ENCODE data around the gene TRIM29. TPM values are rescaled to one million over a fixed set of nuclear protein-coding genes. Genes with fewer than 3 reads are reported as not detected.

TRIM29 gene
- total RNA-seq, 6 experiments from 2014 or later: 1.1 to 2.1 (median 1.3) TPM; not detected in 2

DNA sequence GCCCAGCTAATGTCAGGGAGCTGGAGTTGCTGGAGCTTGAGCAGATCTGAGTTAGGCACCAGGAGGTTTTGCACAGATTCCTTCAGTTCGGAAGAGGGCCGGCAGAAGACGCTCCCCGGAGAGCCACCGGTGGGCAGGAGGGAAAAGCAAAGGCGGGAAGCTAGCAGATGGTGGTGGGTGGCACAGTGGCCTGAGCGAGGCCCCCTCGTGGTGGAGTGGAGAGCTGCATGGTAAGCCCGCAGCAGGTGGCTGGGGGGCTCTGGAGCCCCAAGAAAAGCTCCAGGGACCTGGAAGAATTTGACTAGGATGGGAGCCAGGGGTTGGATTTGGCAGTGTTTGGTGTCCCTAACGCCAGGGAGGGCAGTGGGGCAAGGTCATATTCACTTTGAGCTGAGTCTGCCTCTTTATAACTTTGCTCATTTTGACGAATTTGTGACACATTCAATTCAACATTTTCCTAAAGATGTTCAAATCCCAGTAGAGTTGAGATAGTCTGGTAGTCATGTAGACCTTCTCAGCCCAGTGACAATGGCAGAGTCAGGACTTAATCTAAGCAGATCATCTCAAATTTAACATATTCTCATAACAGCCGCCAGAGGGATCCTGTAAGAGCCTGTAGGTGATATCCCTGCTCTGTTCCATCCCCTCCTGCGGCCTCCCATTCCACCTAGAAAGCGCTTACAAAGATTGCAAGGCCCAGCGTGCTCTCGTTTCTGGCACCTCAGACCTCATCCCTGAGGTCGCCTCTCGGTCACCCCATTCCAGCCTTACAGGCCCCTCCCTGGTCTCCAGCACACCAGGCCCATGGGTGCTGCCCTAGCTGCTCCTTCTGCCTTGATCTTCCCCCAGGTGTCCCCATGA lies 57.9 kb downstream of the TRIM29 start:
- intact Hi-C loops (cut with DNase I): no loop called here
- no peak for TF ChIP-seq POLR2A (IDR thresholded peaks at IDR 0.05)
- TF ChIP-seq, protein P1, sequence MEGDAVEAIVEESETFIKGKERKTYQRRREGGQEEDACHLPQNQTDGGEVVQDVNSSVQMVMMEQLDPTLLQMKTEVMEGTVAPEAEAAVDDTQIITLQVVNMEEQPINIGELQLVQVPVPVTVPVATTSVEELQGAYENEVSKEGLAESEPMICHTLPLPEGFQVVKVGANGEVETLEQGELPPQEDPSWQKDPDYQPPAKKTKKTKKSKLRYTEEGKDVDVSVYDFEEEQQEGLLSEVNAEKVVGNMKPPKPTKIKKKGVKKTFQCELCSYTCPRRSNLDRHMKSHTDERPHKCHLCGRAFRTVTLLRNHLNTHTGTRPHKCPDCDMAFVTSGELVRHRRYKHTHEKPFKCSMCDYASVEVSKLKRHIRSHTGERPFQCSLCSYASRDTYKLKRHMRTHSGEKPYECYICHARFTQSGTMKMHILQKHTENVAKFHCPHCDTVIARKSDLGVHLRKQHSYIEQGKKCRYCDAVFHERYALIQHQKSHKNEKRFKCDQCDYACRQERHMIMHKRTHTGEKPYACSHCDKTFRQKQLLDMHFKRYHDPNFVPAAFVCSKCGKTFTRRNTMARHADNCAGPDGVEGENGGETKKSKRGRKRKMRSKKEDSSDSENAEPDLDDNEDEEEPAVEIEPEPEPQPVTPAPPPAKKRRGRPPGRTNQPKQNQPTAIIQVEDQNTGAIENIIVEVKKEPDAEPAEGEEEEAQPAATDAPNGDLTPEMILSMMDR (IDR thresholded peaks at IDR 0.05): peak; percentile 19 to 54 (median 46)
- Histone ChIP-seq H3K27ac (no peak overlapping the region), H3K4me3 (no peak overlapping the region), H3K4me1 (no peaks in the 10 kb centered on the region), H3K27me3 (no peaks in the 10 kb centered on the region), H3K36me3 (no peaks in the 10 kb centered on the region), H3K9me3 (no peaks in the 10 kb centered on the region)
- peak; percentile 37 to 65 (median 58) for ATAC-seq
- no peak for DNase-seq
- WGBS (ENCODE audit: insufficient coverage, low coverage, low lambda C conversion rate, missing lambda C conversion rate): 39% methylated on average over 10 of the region's 18 CpGs

DNA sequence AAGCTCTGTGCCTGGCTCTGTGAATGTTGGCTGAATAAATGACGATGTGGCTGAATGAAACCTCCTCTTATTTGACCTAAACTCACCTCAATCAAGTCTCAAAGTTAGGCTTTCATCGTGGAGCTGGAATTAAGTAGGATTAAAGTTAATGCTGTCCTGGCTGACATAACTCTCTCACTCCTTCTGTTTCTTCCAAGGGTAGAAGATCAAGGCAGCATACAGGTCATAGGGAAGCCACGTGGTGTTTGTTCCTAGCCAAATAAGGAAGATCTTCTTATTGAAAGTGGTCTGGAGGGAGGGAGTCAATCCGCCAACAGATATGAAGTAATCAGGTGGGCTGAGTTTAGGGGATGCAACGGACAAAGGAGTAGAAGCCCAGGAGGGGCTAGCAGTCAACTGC lies 59.5 kb downstream of the TRIM29 start:
- H3K27me3 ChIP-seq: no peaks in the 10 kb centered on the region
- H3K4me3 ChIP-seq: no peak overlapping the region
- no peak overlapping the region for H3K27ac ChIP-seq
- H3K9me3 ChIP-seq: no peaks in the 10 kb centered on the region
- WGBS (ENCODE audit: insufficient coverage, low coverage, low lambda C conversion rate, missing lambda C conversion rate): 27% methylated on average over 5 of the region's 5 CpGs
- ATAC-seq (no peak), DNase-seq (no peak)
- no peaks in the 10 kb centered on the region for H3K4me1 ChIP-seq
- no peak for TF ChIP-seq POLR2A (IDR thresholded peaks at IDR 0.05)
- TF ChIP-seq, protein P1 (IDR thresholded peaks at IDR 0.05): no peak
- intact Hi-C loops (cut with DNase I): no loop called here
- no peaks in the 10 kb centered on the region for H3K36me3 ChIP-seq

DNA sequence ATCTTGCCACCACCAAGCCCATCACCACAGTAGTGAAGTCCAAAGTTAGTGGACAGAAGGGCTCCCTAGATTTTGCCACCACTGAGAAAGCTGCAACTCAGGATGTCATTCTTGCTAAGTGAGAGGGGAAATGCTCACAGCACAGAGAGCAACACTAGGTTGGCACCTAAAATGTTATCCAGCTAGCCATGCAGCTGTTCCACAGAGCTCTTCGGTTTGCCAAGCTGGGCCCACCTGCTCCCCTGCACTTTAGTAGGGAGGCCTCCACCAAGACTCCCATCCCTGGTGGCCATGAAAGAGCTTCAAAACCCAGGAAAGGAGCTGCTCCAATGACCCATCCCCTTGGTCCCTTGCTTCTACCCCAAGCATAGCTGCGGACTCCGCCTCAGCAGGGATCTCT lies 63.8 kb downstream of the TRIM29 start:
- intact Hi-C loops (cut with DNase I): no loop called here
- no peak overlapping the region for H3K4me3 ChIP-seq
- ATAC-seq (no peak), DNase-seq (no peak)
- H3K4me1 ChIP-seq: no peaks in the 10 kb centered on the region
- 100% methylated on average over 1 of the region's 3 CpGs for WGBS (ENCODE audit: insufficient coverage, low coverage, low lambda C conversion rate, missing lambda C conversion rate)
- no peaks in the 10 kb centered on the region for H3K9me3 ChIP-seq
- no peaks in the 10 kb centered on the region for H3K36me3 ChIP-seq
- H3K27ac ChIP-seq: no peak overlapping the region
- H3K27me3 ChIP-seq: no peaks in the 10 kb centered on the region
- TF ChIP-seq, protein P1 (IDR thresholded peaks at IDR 0.05): no peak
- TF ChIP-seq POLR2A (IDR thresholded peaks at IDR 0.05): no peak

DNA sequence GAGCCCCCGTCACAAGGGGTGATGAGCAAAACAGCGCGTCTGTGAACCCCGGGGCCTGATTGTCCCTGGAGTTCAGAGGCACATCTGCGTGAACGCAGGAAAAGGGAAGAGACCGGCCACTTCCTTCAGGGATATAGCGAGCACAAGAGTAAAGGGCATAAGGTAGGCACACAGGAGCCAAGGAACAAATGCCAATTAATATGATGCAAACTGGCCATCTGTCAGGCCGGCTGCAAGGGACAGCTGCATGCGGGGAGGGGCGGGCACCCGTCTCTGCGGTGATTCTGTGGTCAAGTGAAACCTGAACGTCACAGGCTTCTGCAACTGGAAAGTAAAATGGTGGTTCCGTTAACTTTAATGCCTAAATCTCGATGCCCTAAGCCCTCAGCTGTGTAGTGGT lies 64.7 kb downstream of the TRIM29 start:
- H3K4me1 ChIP-seq: no peaks in the 10 kb centered on the region
- no peaks in the 10 kb centered on the region for H3K36me3 ChIP-seq
- no peak overlapping the region for H3K4me3 ChIP-seq
- WGBS (ENCODE audit: insufficient coverage, low coverage, low lambda C conversion rate, missing lambda C conversion rate): 67% methylated on average over 6 of the region's 16 CpGs
- ATAC-seq (no peak), DNase-seq (no peak)
- no peaks in the 10 kb centered on the region for H3K9me3 ChIP-seq
- intact Hi-C loops (cut with DNase I): no loop called here
- H3K27me3 ChIP-seq: no peaks in the 10 kb centered on the region
- TF ChIP-seq, protein P1 (IDR thresholded peaks at IDR 0.05): no peak
- no peak for TF ChIP-seq POLR2A (IDR thresholded peaks at IDR 0.05)
- H3K27ac ChIP-seq: no peak overlapping the region
